Mesenchymal stem cell (in vitro differentiated cells and primary cell): ENCODE data around the gene TTC24.

ENCODE experiments used
- DNase-seq: peaks from one replicate; pipeline ENCODE4 v3.0.0-alpha.2; 2013
- H2AFZ ChIP-seq: one replicate; pipeline ENCODE4 v1.6.1; 2013; ENCODE audit warnings: low read depth, mild to moderate bottlenecking, control low read depth, inconsistent platforms, low read length, moderate library complexity
- H2AK5ac ChIP-seq: 2 replicates; pipeline ENCODE4 v1.6.1; 2013; ENCODE audit warnings: low read length, moderate library complexity, mild to moderate bottlenecking, inconsistent platforms; ENCODE audit not compliant: severe bottlenecking
- H2BK120ac ChIP-seq: one replicate; pipeline ENCODE4 v1.6.1; 2013; ENCODE audit warnings: low read depth, mild to moderate bottlenecking, inconsistent platforms, low read length, moderate library complexity
- H2BK12ac ChIP-seq, 2 experiments: one replicate each; pipeline ENCODE4 v1.6.1; 2013; ENCODE audit warnings: inconsistent platforms in 2 of 2, low read length in 2 of 2, mild to moderate bottlenecking in 2 of 2, moderate library complexity in 2 of 2, control low read depth in 1 of 2
- H2BK15ac ChIP-seq: one replicate; pipeline ENCODE4 v1.6.1; 2013; ENCODE audit warnings: mild to moderate bottlenecking, low read depth, inconsistent platforms; ENCODE audit not compliant: poor library complexity, severe bottlenecking
- H2BK5ac ChIP-seq: 2 replicates; pipeline ENCODE4 v1.6.1; 2013; ENCODE audit warnings: low read depth, mild to moderate bottlenecking, low read length, control low read depth, inconsistent platforms; ENCODE audit not compliant: poor library complexity, severe bottlenecking
- H3K14ac ChIP-seq, 2 experiments: one replicate each; pipeline ENCODE4 v1.6.1; 2013; ENCODE audit warnings: inconsistent platforms in 2 of 2, low read length in 2 of 2, control low read depth in 1 of 2, mild to moderate bottlenecking in 1 of 2, moderate library complexity in 1 of 2
- H3K18ac ChIP-seq, 2 experiments: one replicate each; pipeline ENCODE4 v1.6.1; 2013; ENCODE audit warnings: inconsistent platforms in 2 of 2, low read length in 2 of 2, control low read depth in 1 of 2, low read depth in 1 of 2, mild to moderate bottlenecking in 1 of 2
- H3K23ac ChIP-seq, 2 experiments: one replicate each; pipeline ENCODE4 v1.6.1; 2013; ENCODE audit warnings: inconsistent platforms in 2 of 2, low read length in 2 of 2, mild to moderate bottlenecking in 2 of 2, moderate library complexity in 2 of 2, control low read depth in 1 of 2
- H3K27ac ChIP-seq: 2 replicates; pipeline ENCODE4 v1.5.1; 2013; ENCODE audit warnings: mild to moderate bottlenecking, moderate library complexity, low read length, control low read depth, inconsistent platforms; ENCODE audit not compliant: poor library complexity, severe bottlenecking
- H3K27me3 ChIP-seq, 2 experiments: 2 replicates each; pipeline versions ENCODE4 v1.6.1 to v1.7.0; 2013; ENCODE audit warnings: low read length in 2 of 2, mild to moderate bottlenecking in 2 of 2, moderate library complexity in 2 of 2, control low read depth in 1 of 2, inconsistent platforms in 1 of 2; ENCODE audit not compliant: control insufficient read depth in 1 of 2, insufficient read depth in 1 of 2
- H3K36me3 ChIP-seq, 2 experiments: 2 replicates each; pipeline versions ENCODE4 v1.6.1 to v1.7.0; 2013; ENCODE audit warnings: low read length in 2 of 2, control low read depth in 1 of 2, inconsistent platforms in 1 of 2, low read depth in 1 of 2, mild to moderate bottlenecking in 1 of 2; ENCODE audit not compliant: insufficient read depth in 2 of 2, control insufficient read depth in 1 of 2
- H3K4ac ChIP-seq, 2 experiments: one replicate each; pipeline ENCODE4 v1.6.1; 2013; ENCODE audit warnings: inconsistent platforms in 2 of 2, low read length in 2 of 2, mild to moderate bottlenecking in 2 of 2, moderate library complexity in 2 of 2, control low read depth in 1 of 2, low read depth in 1 of 2
- H3K4me1 ChIP-seq: 2 replicates; pipeline ENCODE4 v1.6.1; 2013; ENCODE audit warnings: low read depth, low read length, control low read depth; ENCODE audit not compliant: control insufficient read depth, insufficient read depth
- H3K4me2 ChIP-seq: 2 replicates; pipeline ENCODE4 v1.6.1; 2013; ENCODE audit warnings: low read length, mild to moderate bottlenecking, inconsistent platforms; ENCODE audit not compliant: poor library complexity, severe bottlenecking
- H3K4me3 ChIP-seq, 2 experiments: 2 replicates each; pipeline versions ENCODE4 v1.5.1 to v1.7.0; 2013; ENCODE audit warnings: low read length in 2 of 2, mild to moderate bottlenecking in 2 of 2, control low read depth in 1 of 2, low read depth in 1 of 2; ENCODE audit not compliant: insufficient read depth in 1 of 2
- H3K79me1 ChIP-seq: replicated peaks from 2 replicates; pipeline ENCODE4 v1.6.1; 2013; ENCODE audit warnings: mild to moderate bottlenecking, control low read depth, low read length, inconsistent platforms; ENCODE audit not compliant: poor library complexity, severe bottlenecking
- H3K9ac ChIP-seq: 2 replicates; pipeline ENCODE4 v1.7.0; 2013; ENCODE audit warnings: mild to moderate bottlenecking, low read length, moderate library complexity
- H3K9me3 ChIP-seq: 2 replicates; pipeline ENCODE4 v1.7.0; 2013; ENCODE audit warnings: mild to moderate bottlenecking, low read length; ENCODE audit not compliant: control insufficient read depth
- H4K8ac ChIP-seq: one replicate; pipeline ENCODE4 v1.6.1; 2013; ENCODE audit warnings: inconsistent platforms, mild to moderate bottlenecking, low read length, moderate library complexity
- H4K91ac ChIP-seq: one replicate; pipeline ENCODE4 v1.6.1; 2013; ENCODE audit warnings: mild to moderate bottlenecking, low read length, inconsistent platforms
- WGBS: methylation state at CpG from one replicate; pipeline ENCODE4 v1.1.7; 2013; ENCODE audit warnings: mixed read lengths; 5-methylcytosine and 5-hydroxymethylcytosine counted together

TTC24 gene

GRCh38 chr1:156581661-156582387, 2.3 kb downstream of the TTC24 start:
- no peak overlapping the region for H3K4me2 ChIP-seq
- no peak overlapping the region for H4K8ac ChIP-seq
- H3K4me3 ChIP-seq: no peak overlapping the region
- no peak overlapping the region for H3K27ac ChIP-seq
- no peaks in the 10 kb centered on the region for H3K9me3 ChIP-seq
- H3K14ac ChIP-seq: no peak overlapping the region
- WGBS: 87% methylated on average over 21 of the region's 21 CpGs
- H2BK12ac ChIP-seq: no peak overlapping the region
- H2AFZ ChIP-seq: no peak overlapping the region
- H3K4me1 ChIP-seq: peaks cover 7% of the 10 kb centered on the region
- H2BK120ac ChIP-seq: no peak overlapping the region
- H3K23ac ChIP-seq: no peak overlapping the region
- no peak overlapping the region for H4K91ac ChIP-seq
- no peak for DNase-seq
- H3K4ac ChIP-seq: no peak overlapping the region
- peaks cover 11 to 34% of the 10 kb centered on the region in 2 experiments for H3K27me3 ChIP-seq
- no peak overlapping the region for H3K9ac ChIP-seq
- no peak overlapping the region for H2BK15ac ChIP-seq
- H3K79me1 ChIP-seq: no peaks in the 10 kb centered on the region
- no peak overlapping the region for H2AK5ac ChIP-seq
- H3K18ac ChIP-seq: no peak overlapping the region
- no peaks in the 10 kb centered on the region for H3K36me3 ChIP-seq
- H2BK5ac ChIP-seq: no peak overlapping the region

GRCh38 chr1:156582388-156583017, 3.0 kb downstream of the TTC24 start:
- no peak overlapping the region for H3K23ac ChIP-seq
- no peak overlapping the region for H2BK12ac ChIP-seq
- no peak overlapping the region for H2AFZ ChIP-seq
- H3K79me1 ChIP-seq: no peaks in the 10 kb centered on the region
- H4K8ac ChIP-seq: no peak overlapping the region
- 80% methylated on average over 9 of the region's 9 CpGs for WGBS
- no peak overlapping the region for H2AK5ac ChIP-seq
- peaks cover 7% of the 10 kb centered on the region for H3K4me1 ChIP-seq
- peaks cover 11 to 34% of the 10 kb centered on the region in 2 experiments for H3K27me3 ChIP-seq
- no peaks in the 10 kb centered on the region for H3K36me3 ChIP-seq
- H2BK5ac ChIP-seq: no peak overlapping the region
- H2BK120ac ChIP-seq: no peak overlapping the region
- H2BK15ac ChIP-seq: no peak overlapping the region
- no peak overlapping the region for H3K4me3 ChIP-seq
- no peak overlapping the region for H3K9ac ChIP-seq
- H3K4ac ChIP-seq: no peak overlapping the region
- no peak overlapping the region for H3K27ac ChIP-seq
- DNase-seq: no peak
- no peak overlapping the region for H3K18ac ChIP-seq
- H3K9me3 ChIP-seq: no peaks in the 10 kb centered on the region
- no peak overlapping the region for H3K14ac ChIP-seq
- H4K91ac ChIP-seq: no peak overlapping the region
- H3K4me2 ChIP-seq: no peak overlapping the region

GRCh38 chr1:156583821-156584622, 4.5 kb downstream of the TTC24 start:
- peaks cover 7% of the 10 kb centered on the region for H3K4me1 ChIP-seq
- H4K8ac ChIP-seq: no peak overlapping the region
- no peak overlapping the region for H2AFZ ChIP-seq

GRCh38 chr1:156584813-156585212, 5.3 kb downstream of the TTC24 start:
- no peak overlapping the region for H3K18ac ChIP-seq
- H2BK5ac ChIP-seq: no peak overlapping the region
- H3K14ac ChIP-seq: no peak overlapping the region
- no peak overlapping the region for H2BK120ac ChIP-seq
- no peaks in the 10 kb centered on the region for H3K79me1 ChIP-seq
- no peak overlapping the region for H3K27ac ChIP-seq
- H4K91ac ChIP-seq: no peak overlapping the region
- H3K27me3 ChIP-seq: peaks cover 11 to 31% of the 10 kb centered on the region in 2 experiments
- H2AFZ ChIP-seq: no peak overlapping the region
- H3K4me1 ChIP-seq: peaks cover 7% of the 10 kb centered on the region
- H2BK12ac ChIP-seq: peak overlapping the region in 1 of 2 experiments; percentile 61
- no peak overlapping the region for H3K23ac ChIP-seq
- H3K9ac ChIP-seq: no peak overlapping the region
- no peak overlapping the region for H2BK15ac ChIP-seq
- no peaks in the 10 kb centered on the region for H3K9me3 ChIP-seq
- H3K36me3 ChIP-seq: no peaks in the 10 kb centered on the region
- H4K8ac ChIP-seq: no peak overlapping the region
- H3K4ac ChIP-seq: no peak overlapping the region
- no peak for DNase-seq
- H3K4me3 ChIP-seq: no peak overlapping the region
- no peak overlapping the region for H3K4me2 ChIP-seq
- 21% methylated on average over 11 of the region's 11 CpGs for WGBS
- no peak overlapping the region for H2AK5ac ChIP-seq

More at GRCh38 chr1:156583821-156584622, 4.5 kb downstream of the TTC24 start:
- no peak overlapping the region for H3K23ac ChIP-seq
- no peak overlapping the region for H4K91ac ChIP-seq
- DNase-seq: peak; percentile 82
- H3K4me2 ChIP-seq: peak overlapping the region; percentile 34
- H2BK15ac ChIP-seq: no peak overlapping the region
- H3K9ac ChIP-seq: peak overlapping the region; percentile 59
- no peak overlapping the region for H2BK12ac ChIP-seq
- no peak overlapping the region for H3K4me3 ChIP-seq
- no peak overlapping the region for H3K14ac ChIP-seq
- no peak overlapping the region for H3K4ac ChIP-seq
- H2BK120ac ChIP-seq: no peak overlapping the region
- no peak overlapping the region for H3K18ac ChIP-seq
- H2BK5ac ChIP-seq: no peak overlapping the region
- H3K9me3 ChIP-seq: no peaks in the 10 kb centered on the region
- no peak overlapping the region for H2AK5ac ChIP-seq
- 54% methylated on average over 17 of the region's 20 CpGs for WGBS
- no peaks in the 10 kb centered on the region for H3K79me1 ChIP-seq
- H3K27me3 ChIP-seq: peaks cover 11 to 34% of the 10 kb centered on the region in 2 experiments
- no peak overlapping the region for H3K27ac ChIP-seq
- no peaks in the 10 kb centered on the region for H3K36me3 ChIP-seq
